ENCODE results near the gene DYNLL1.

The DYNLL1 gene

DNA sequence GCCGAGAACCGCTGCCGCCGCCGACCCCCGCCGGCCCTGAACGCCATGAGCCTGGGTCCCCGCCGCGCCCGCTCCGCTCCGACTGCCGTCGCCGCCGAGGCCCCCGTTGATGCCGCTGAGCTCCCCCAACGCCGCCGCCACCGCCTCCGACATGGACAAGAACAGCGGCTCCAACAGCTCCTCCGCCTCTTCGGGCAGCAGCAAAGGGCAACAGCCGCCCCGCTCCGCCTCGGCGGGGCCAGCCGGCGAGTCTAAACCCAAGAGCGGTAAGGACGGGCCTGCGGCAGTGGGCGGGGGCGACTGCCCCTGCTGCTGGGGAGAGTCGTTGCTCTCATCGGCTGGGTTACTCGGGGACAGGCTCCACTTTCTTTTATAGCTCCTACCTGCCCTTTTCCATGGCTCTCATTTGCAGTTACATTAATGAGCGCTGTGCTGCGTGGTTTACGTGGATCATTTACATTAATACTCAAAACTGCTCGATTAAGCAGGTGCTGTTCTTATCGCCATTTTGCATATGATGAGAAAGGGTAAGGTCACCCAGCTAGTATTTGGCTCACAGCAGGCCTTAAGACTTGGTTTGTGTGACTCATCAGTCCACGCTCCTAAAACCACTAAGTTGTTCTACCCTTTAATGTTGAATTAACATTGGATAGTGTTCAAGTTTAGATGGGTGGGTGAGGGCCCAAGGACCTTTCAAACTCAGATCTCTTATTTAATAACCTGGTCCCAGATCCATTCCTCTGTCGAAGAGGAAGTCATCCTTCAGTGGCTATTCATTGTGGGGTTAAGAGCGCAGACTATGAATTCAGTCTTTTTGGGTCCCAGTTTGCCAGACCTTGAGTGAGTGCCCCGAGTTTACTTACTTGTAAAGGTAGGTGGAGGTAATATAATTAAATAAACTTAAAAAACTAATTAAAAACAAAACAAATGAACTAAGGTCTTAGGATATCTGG lies 39.1 kb downstream of the DYNLL1 start:
- peak; percentile 66 for DNase-seq
- TF ChIP-seq, protein P1, sequence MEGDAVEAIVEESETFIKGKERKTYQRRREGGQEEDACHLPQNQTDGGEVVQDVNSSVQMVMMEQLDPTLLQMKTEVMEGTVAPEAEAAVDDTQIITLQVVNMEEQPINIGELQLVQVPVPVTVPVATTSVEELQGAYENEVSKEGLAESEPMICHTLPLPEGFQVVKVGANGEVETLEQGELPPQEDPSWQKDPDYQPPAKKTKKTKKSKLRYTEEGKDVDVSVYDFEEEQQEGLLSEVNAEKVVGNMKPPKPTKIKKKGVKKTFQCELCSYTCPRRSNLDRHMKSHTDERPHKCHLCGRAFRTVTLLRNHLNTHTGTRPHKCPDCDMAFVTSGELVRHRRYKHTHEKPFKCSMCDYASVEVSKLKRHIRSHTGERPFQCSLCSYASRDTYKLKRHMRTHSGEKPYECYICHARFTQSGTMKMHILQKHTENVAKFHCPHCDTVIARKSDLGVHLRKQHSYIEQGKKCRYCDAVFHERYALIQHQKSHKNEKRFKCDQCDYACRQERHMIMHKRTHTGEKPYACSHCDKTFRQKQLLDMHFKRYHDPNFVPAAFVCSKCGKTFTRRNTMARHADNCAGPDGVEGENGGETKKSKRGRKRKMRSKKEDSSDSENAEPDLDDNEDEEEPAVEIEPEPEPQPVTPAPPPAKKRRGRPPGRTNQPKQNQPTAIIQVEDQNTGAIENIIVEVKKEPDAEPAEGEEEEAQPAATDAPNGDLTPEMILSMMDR (IDR thresholded peaks at IDR 0.05): no peak
- Mint-ChIP-seq H3K36me3 (ENCODE audit: low read depth) (peaks cover 34% of the 10 kb centered on the region), H3K9me3 (no peaks in the 10 kb centered on the region), H3K27me3 (ENCODE audit: low read depth, poor library complexity) (peaks cover 3% of the 10 kb centered on the region), H3K27ac (peak overlapping the region; percentile 96), H3K4me3 (peak overlapping the region; percentile 94), H3K4me1 (peaks cover 44% of the 10 kb centered on the region)

- no peaks in the 10 kb centered on the region for H3K27me3 Mint-ChIP-seq (ENCODE audit: low read depth, poor library complexity)
- H3K36me3 Mint-ChIP-seq (ENCODE audit: low read depth): peaks cover 45% of the 10 kb centered on the region
- TF ChIP-seq, protein P1 (IDR thresholded peaks at IDR 0.05): no peak
- H3K4me1 Mint-ChIP-seq: peaks cover 41% of the 10 kb centered on the region
- no peaks in the 10 kb centered on the region for H3K9me3 Mint-ChIP-seq
- peak overlapping the region; percentile 94 for H3K4me3 Mint-ChIP-seq
- no peak overlapping the region for H3K27ac Mint-ChIP-seq
- no peak for DNase-seq
These were observed 40.3 kb downstream of the DYNLL1 start for GRCh38 chr12:120536064-120536791.

DNA sequence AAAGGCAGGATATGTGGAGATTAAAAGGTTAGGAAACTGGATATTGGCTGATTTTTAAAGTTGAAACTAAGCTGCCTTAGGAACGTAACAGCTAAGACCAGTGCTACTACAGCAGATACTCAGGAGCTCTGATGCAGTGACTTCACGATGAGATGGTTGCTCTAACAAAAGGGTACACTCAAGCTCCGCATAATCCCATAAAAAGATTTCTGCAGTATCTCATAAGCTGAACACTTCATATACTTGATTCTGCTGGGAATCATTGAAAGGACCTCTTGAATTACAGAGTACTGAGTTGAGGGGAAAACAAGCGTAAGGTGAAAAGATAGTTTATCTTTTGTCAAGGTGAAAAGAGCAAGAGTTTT lies 41.9 kb downstream of the DYNLL1 start:
- Mint-ChIP-seq H3K4me3 (peak overlapping the region; percentile 13), H3K36me3 (ENCODE audit: low read depth) (peaks cover 58% of the 10 kb centered on the region), H3K9me3 (no peaks in the 10 kb centered on the region), H3K27me3 (ENCODE audit: low read depth, poor library complexity) (no peaks in the 10 kb centered on the region), H3K27ac (peak overlapping the region; percentile 39), H3K4me1 (peaks cover 41% of the 10 kb centered on the region)
- TF ChIP-seq, protein P1 (IDR thresholded peaks at IDR 0.05): no peak
- no peak for DNase-seq

GRCh38 chr12:120538281-120539156 lies 42.6 kb downstream of the DYNLL1 start:
- no peak for DNase-seq
- Mint-ChIP-seq H3K4me3 (no peak overlapping the region), H3K27ac (peak overlapping the region; percentile 71), H3K4me1 (peaks cover 41% of the 10 kb centered on the region), H3K9me3 (no peaks in the 10 kb centered on the region), H3K36me3 (ENCODE audit: low read depth) (peaks cover 64% of the 10 kb centered on the region), H3K27me3 (ENCODE audit: low read depth, poor library complexity) (no peaks in the 10 kb centered on the region)
- TF ChIP-seq, protein P1 (IDR thresholded peaks at IDR 0.05): no peak

- TF ChIP-seq, protein P1 (IDR thresholded peaks at IDR 0.05): no peak
- no peaks in the 10 kb centered on the region for H3K27me3 Mint-ChIP-seq (ENCODE audit: low read depth, poor library complexity)
- no peak overlapping the region for H3K4me3 Mint-ChIP-seq
- no peaks in the 10 kb centered on the region for H3K9me3 Mint-ChIP-seq
- peaks cover 72% of the 10 kb centered on the region for H3K36me3 Mint-ChIP-seq (ENCODE audit: low read depth)
- peaks cover 41% of the 10 kb centered on the region for H3K4me1 Mint-ChIP-seq
- no peak for DNase-seq
- H3K27ac Mint-ChIP-seq: no peak overlapping the region
These were observed 43.4 kb downstream of the DYNLL1 start for GRCh38 chr12:120539303-120539702.
